ENCODE data around the gene STK17A.
"Not testable (repeated sequence)": the region's sequence is repeated elsewhere in the genome, so short reads cannot be mapped to it uniquely, and the experiment has no call there.

Gene STK17A

GRCh38 chr7:43577485-43577951 is 5.4 kb upstream of the STK17A start:
- Histone ChIP-seq H3K27ac (ENCODE audit: low read length) (peak overlapping the region; percentile 82), H3K4me2 (ENCODE audit: insufficient read depth, low read length) (peak overlapping the region; percentile 41), H3K4me3 (ENCODE audit: low read depth in 1 of 2, low read length in 2 of 2) (no peak overlapping the region), H3K4me1 (ENCODE audit: insufficient read depth, low read length) (peaks cover 63% of the 10 kb centered on the region), H3K79me2 (ENCODE audit: insufficient read depth, low read length) (0 out of 2 replicates have a peak, but pooled peaks cover 1% of the 10 kb centered on the region), H3K9me3 (ENCODE audit: insufficient read depth, low read length, severe bottlenecking) (no peaks in the 10 kb centered on the region), H3K9ac (ENCODE audit: low read depth, low read length) (no peak overlapping the region; the same call in 1 of the 2 replicates), H3K36me3 (ENCODE audit: insufficient read depth, low read length) (no peaks in the 10 kb centered on the region), H4K20me1 (ENCODE audit: insufficient read depth, low read length) (no peaks in the 10 kb centered on the region), H2AFZ (ENCODE audit: low read depth, low read length) (peak overlapping the region; percentile 41), H3K27me3 (ENCODE audit: insufficient read depth, low read length, poor library complexity) (no peaks in the 10 kb centered on the region)
- ATAC-seq (ENCODE audit: insufficient read depth, low read depth) (peak; percentile 88), DNase-seq (peak; percentile 93)
- TF ChIP-seq CTCF (IDR thresholded peaks at IDR 0.05; ENCODE audit: borderline replicate concordance, extremely low read depth, low read length, poor library complexity, severe bottlenecking) (no peak), EZH2 (IDR thresholded peaks at IDR 0.05; ENCODE audit: borderline replicate concordance, low read depth, low read length, severe bottlenecking) (no peak)

GRCh38 chr7:43583424-43584194 is 701 bp downstream of the STK17A start:
- H3K4me1 ChIP-seq (ENCODE audit: insufficient read depth, low read length) = peaks cover 57% of the 10 kb centered on the region
- peaks cover 10% of the 10 kb centered on the region for H3K36me3 ChIP-seq (ENCODE audit: insufficient read depth, low read length)
- peak overlapping the region; percentile 97 for H3K27ac ChIP-seq (ENCODE audit: low read length)
- H3K79me2 ChIP-seq (ENCODE audit: insufficient read depth, low read length) = peaks cover 59% of the 10 kb centered on the region
- peak; percentile 79 for DNase-seq
- peak overlapping the region; percentile 61 for H2AFZ ChIP-seq (ENCODE audit: low read depth, low read length)
- no peaks in the 10 kb centered on the region for H3K27me3 ChIP-seq (ENCODE audit: insufficient read depth, low read length, poor library complexity)
- H3K9me3 ChIP-seq (ENCODE audit: insufficient read depth, low read length, severe bottlenecking) = no peaks in the 10 kb centered on the region
- peak overlapping the region; percentile 66 to 83 for H3K4me3 ChIP-seq (ENCODE audit: low read depth in 1 of 2, low read length in 2 of 2)
- peak; percentile 65 for ATAC-seq (ENCODE audit: insufficient read depth, low read depth)
- H4K20me1 ChIP-seq (ENCODE audit: insufficient read depth, low read length) = peaks cover 51% of the 10 kb centered on the region
- TF ChIP-seq EZH2 (IDR thresholded peaks at IDR 0.05; ENCODE audit: borderline replicate concordance, low read depth, low read length, severe bottlenecking) (no peak), CTCF (IDR thresholded peaks at IDR 0.05; ENCODE audit: borderline replicate concordance, extremely low read depth, low read length, poor library complexity, severe bottlenecking) (peak; percentile 37)
- H3K9ac ChIP-seq (ENCODE audit: low read depth, low read length) = peak overlapping the region; percentile 96
- peak overlapping the region; percentile 71 for H3K4me2 ChIP-seq (ENCODE audit: insufficient read depth, low read length)

GRCh38 chr7:43584195-43584586 is 1.3 kb downstream of the STK17A start:
- TF ChIP-seq CTCF (IDR thresholded peaks at IDR 0.05; ENCODE audit: borderline replicate concordance, extremely low read depth, low read length, poor library complexity, severe bottlenecking) = no peak
- no peak for TF ChIP-seq EZH2 (IDR thresholded peaks at IDR 0.05; ENCODE audit: borderline replicate concordance, low read depth, low read length, severe bottlenecking)
- H3K27me3 ChIP-seq (ENCODE audit: insufficient read depth, low read length, poor library complexity) = no peaks in the 10 kb centered on the region
- peaks cover 16% of the 10 kb centered on the region for H3K36me3 ChIP-seq (ENCODE audit: insufficient read depth, low read length)
- peak overlapping the region; percentile 71 for H3K4me2 ChIP-seq (ENCODE audit: insufficient read depth, low read length)
- H3K4me3 ChIP-seq (ENCODE audit: low read depth in 1 of 2, low read length in 2 of 2) = peak overlapping the region; percentile 66 to 83
- H3K9ac ChIP-seq (ENCODE audit: low read depth, low read length) = peak overlapping the region; percentile 96
- H3K4me1 ChIP-seq (ENCODE audit: insufficient read depth, low read length) = peaks cover 57% of the 10 kb centered on the region
- no peak overlapping the region for H2AFZ ChIP-seq (ENCODE audit: low read depth, low read length)
- peak; percentile 3; the same call in 2 of the 3 replicates for ATAC-seq (ENCODE audit: insufficient read depth, low read depth)
- peak overlapping the region; percentile 97 for H3K27ac ChIP-seq (ENCODE audit: low read length)
- H4K20me1 ChIP-seq (ENCODE audit: insufficient read depth, low read length) = peaks cover 56% of the 10 kb centered on the region
- H3K9me3 ChIP-seq (ENCODE audit: insufficient read depth, low read length, severe bottlenecking) = no peaks in the 10 kb centered on the region
- H3K79me2 ChIP-seq (ENCODE audit: insufficient read depth, low read length) = peaks cover 65% of the 10 kb centered on the region
- DNase-seq = peak; percentile 38

- Histone ChIP-seq H3K4me3 (ENCODE audit: low read depth in 1 of 2, low read length in 2 of 2) (peak overlapping the region; percentile 66 to 83; a peak in 3 of 4 replicates), H3K27ac (ENCODE audit: low read length) (peak overlapping the region; percentile 97), H3K4me2 (ENCODE audit: insufficient read depth, low read length) (peak overlapping the region; percentile 71), H3K36me3 (ENCODE audit: insufficient read depth, low read length) (peaks cover 19% of the 10 kb centered on the region), H3K4me1 (ENCODE audit: insufficient read depth, low read length) (peaks cover 59% of the 10 kb centered on the region), H3K79me2 (ENCODE audit: insufficient read depth, low read length) (peaks cover 70% of the 10 kb centered on the region), H3K9ac (ENCODE audit: low read depth, low read length) (peak overlapping the region; percentile 96), H4K20me1 (ENCODE audit: insufficient read depth, low read length) (peaks cover 62% of the 10 kb centered on the region)
- H2AFZ ChIP-seq (ENCODE audit: low read depth, low read length); H3K9me3 ChIP-seq (ENCODE audit: insufficient read depth, low read length, severe bottlenecking); H3K27me3 ChIP-seq (ENCODE audit: insufficient read depth, low read length, poor library complexity); ATAC-seq (ENCODE audit: insufficient read depth, low read depth): not testable (repeated sequence)
- DNase-seq = peak; percentile 38
Observed at GRCh38 chr7:43584733-43585132, 1.8 kb downstream of the STK17A start.
